Lower leg skin (tissue), 4 donors: ENCODE data around the gene EHD1. TPM values are rescaled to one million over a fixed set of nuclear protein-coding genes. Genes with fewer than 3 reads are reported as not detected.

Source experiments
- DNase-seq, 2 donors: peaks; one replicate each; pipeline ENCODE4 v3.0.0-alpha.2; 2019; ENCODE audit warnings: low spot score in 2 of 2
- H3K4me3 ChIP-seq: fragments of 200-600 bp; sonication (generic); 2 replicates; pipeline ENCODE4 v1.5.1; 2017; ENCODE audit warnings: mild to moderate bottlenecking, low read depth; ENCODE audit not compliant: poor library complexity, severe bottlenecking
- CTCF ChIP-seq, 3 donors: fragments of 450-650 bp; IDR thresholded peaks; one replicate each; pipeline ENCODE4 v1.5.1; 2016; ENCODE audit warnings: antibody characterized with exemption in 3 of 3, mild to moderate bottlenecking in 3 of 3, moderate library complexity in 2 of 3
- POLR2A ChIP-seq, 2 donors: fragments of 450-650 bp; IDR thresholded peaks; one replicate each; pipeline ENCODE4 v1.6.1; 2016 to 2017; ENCODE audit warnings: antibody characterized with exemption in 2 of 2, mild to moderate bottlenecking in 1 of 2, moderate library complexity in 1 of 2
- WGBS, 2 donors: methylation state at CpG; one replicate each; pipeline ENCODE4 v1.1.5; 2018; 5-methylcytosine and 5-hydroxymethylcytosine counted together
- intact Hi-C: fragments of 100-400 bp; cut with DNase I; formaldehyde crosslinking; loops from one replicate; pipeline ENCODE4 v1.15.0; 2023; ENCODE audit warnings: low total_unique reads
- total RNA-seq, 4 donors: library from RNA; depleted of rRNA; stranded (reverse); fragments of >200 nt; gene quantifications; one replicate each; pipeline ENCODE4 v1.1.0, GENCODE V29; 2016

The EHD1 gene
- total RNA-seq, 4 donors from 2014 or later = 81.0 to 98.9 (median 90.5) TPM

GRCh38 chr11:64887234-64887756, 8.9 kb upstream of the EHD1 start:
- no peak overlapping the region for H3K4me3 ChIP-seq
- no peak for TF ChIP-seq POLR2A (IDR thresholded peaks at IDR 0.05)
- no peak for TF ChIP-seq CTCF (IDR thresholded peaks at IDR 0.05)
- DNase-seq = no peak
- intact Hi-C loops = no loop called here
- 77 to 78% methylated on average over 8 of the region's 8 CpGs for WGBS, 2 donors

GRCh38 chr11:64885367-64886286, 7.2 kb upstream of the EHD1 start:
- no peak overlapping the region for H3K4me3 ChIP-seq
- TF ChIP-seq POLR2A (IDR thresholded peaks at IDR 0.05) = no peak
- TF ChIP-seq CTCF (IDR thresholded peaks at IDR 0.05) = no peak
- DNase-seq = no peak
- intact Hi-C loops = no loop called here
- 71 to 80% methylated on average over 15 of the region's 15 CpGs for WGBS, 2 donors

- no peak overlapping the region for H3K4me3 ChIP-seq
- intact Hi-C loops = no loop called here
- DNase-seq = no peak
- 92 to 97% methylated on average over 8 of the region's 8 CpGs for WGBS, 2 donors
- no peak for TF ChIP-seq CTCF (IDR thresholded peaks at IDR 0.05)
- TF ChIP-seq POLR2A (IDR thresholded peaks at IDR 0.05) = no peak
Measured at GRCh38 chr11:64884019-64884418, 5.6 kb upstream of the EHD1 start.

- no peak for DNase-seq
- H3K4me3 ChIP-seq = no peak overlapping the region
- intact Hi-C loops = no loop called here
- WGBS, 2 donors = 62 to 80% methylated on average over 2 to 5 of the region's 5 CpGs
- no peak for TF ChIP-seq POLR2A (IDR thresholded peaks at IDR 0.05)
- no peak for TF ChIP-seq CTCF (IDR thresholded peaks at IDR 0.05)
Measured at GRCh38 chr11:64883575-64883974, 5.2 kb upstream of the EHD1 start.

GRCh38 chr11:64882243-64882642, 3.8 kb upstream of the EHD1 start:
- H3K4me3 ChIP-seq = no peak overlapping the region
- WGBS, 2 donors = 70 to 72% methylated on average over 5 of the region's 5 CpGs
- DNase-seq = no peak
- no peak for TF ChIP-seq CTCF (IDR thresholded peaks at IDR 0.05)
- no peak for TF ChIP-seq POLR2A (IDR thresholded peaks at IDR 0.05)
- intact Hi-C loops = no loop called here
